DMS 273 treated with DMSO at 0.1 percent for 48 hours (cell line): ENCODE results near the gene PRPF6.

Source experiments
- DNase-seq: peaks from one replicate; lab custom pipeline; 2025; lab: John Stamatoyannopoulos, UW

The PRPF6 gene

GRCh38 chr20:64049060-64049877 is 68.3 kb downstream of the PRPF6 start, which contains the start of gene SOX18:
Gene SOX18, minus strand, starts transcription at chr20:64049639. Its CDS starts 123 bp downstream, at chr20:64049516.
- DNase-seq = no peak

- no peak for DNase-seq
Observed at GRCh38 chr20:64049878-64050260, 68.9 kb downstream of the PRPF6 start.

GRCh38 chr20:64050261-64051032 is 69.5 kb downstream of the PRPF6 start:
- DNase-seq = no peak

- no peak for DNase-seq
Observed at GRCh38 chr20:64051033-64051452, 70.1 kb downstream of the PRPF6 start.

- no peak for DNase-seq
Observed at GRCh38 chr20:64051561-64052325, 70.8 kb downstream of the PRPF6 start.

GRCh38 chr20:64052326-64052722 is 71.4 kb downstream of the PRPF6 start:
- DNase-seq = no peak

- no peak for DNase-seq
Observed at GRCh38 chr20:64052987-64053840, 72.3 kb downstream of the PRPF6 start.

GRCh38 chr20:64053841-64054661 is 73.1 kb downstream of the PRPF6 start:
- DNase-seq = peak; percentile 58

GRCh38 chr20:64055396-64055892 is 74.5 kb downstream of the PRPF6 start:
- no peak for DNase-seq

- peak; percentile 23 for DNase-seq
Observed at GRCh38 chr20:64055893-64056638, 75.1 kb downstream of the PRPF6 start.

- no peak for DNase-seq
Observed at GRCh38 chr20:64056639-64056888, 75.6 kb downstream of the PRPF6 start.

GRCh38 chr20:64056889-64057627 is 76.1 kb downstream of the PRPF6 start:
- DNase-seq = no peak

GRCh38 chr20:64057628-64058498 is 76.9 kb downstream of the PRPF6 start:
- no peak for DNase-seq

- no peak for DNase-seq
Observed at GRCh38 chr20:64058536-64058935, 77.6 kb downstream of the PRPF6 start.

GRCh38 chr20:64062276-64062595 is 81.3 kb downstream of the PRPF6 start:
- no peak for DNase-seq

GRCh38 chr20:64062596-64063388 is 81.9 kb downstream of the PRPF6 start, which contains the start of gene TCEA2:
Gene TCEA2, plus strand, starts transcription at chr20:64063198. Its CDS starts 115 bp downstream, at chr20:64063313.
- DNase-seq = peak; percentile 77

GRCh38 chr20:64063389-64064144 is 82.6 kb downstream of the PRPF6 start:
- no peak for DNase-seq
